GM10266 (cell line): ENCODE data around the gene IL2RA.
"Not testable (repeated sequence)": the region's sequence is repeated elsewhere in the genome, so short reads cannot be mapped to it uniquely, and the experiment has no call there.

Experiments used
- DNase-seq: peaks from one replicate; pipeline ENCODE4 v3.0.0; 2012; ENCODE audit errors: extremely low spot score
- TF ChIP-seq, protein P1 (sequence below): IDR thresholded peaks from 2 replicates; pipeline ENCODE4 v1.5.1; 2012; ENCODE audit warnings: mild to moderate bottlenecking, low read depth; ENCODE audit not compliant: control insufficient read depth, insufficient read depth; ENCODE audit errors: missing control alignments

Gene IL2RA

GRCh38 chr10:5965266-5965665, 96.9 kb downstream of the IL2RA start:
- TF ChIP-seq, protein P1, sequence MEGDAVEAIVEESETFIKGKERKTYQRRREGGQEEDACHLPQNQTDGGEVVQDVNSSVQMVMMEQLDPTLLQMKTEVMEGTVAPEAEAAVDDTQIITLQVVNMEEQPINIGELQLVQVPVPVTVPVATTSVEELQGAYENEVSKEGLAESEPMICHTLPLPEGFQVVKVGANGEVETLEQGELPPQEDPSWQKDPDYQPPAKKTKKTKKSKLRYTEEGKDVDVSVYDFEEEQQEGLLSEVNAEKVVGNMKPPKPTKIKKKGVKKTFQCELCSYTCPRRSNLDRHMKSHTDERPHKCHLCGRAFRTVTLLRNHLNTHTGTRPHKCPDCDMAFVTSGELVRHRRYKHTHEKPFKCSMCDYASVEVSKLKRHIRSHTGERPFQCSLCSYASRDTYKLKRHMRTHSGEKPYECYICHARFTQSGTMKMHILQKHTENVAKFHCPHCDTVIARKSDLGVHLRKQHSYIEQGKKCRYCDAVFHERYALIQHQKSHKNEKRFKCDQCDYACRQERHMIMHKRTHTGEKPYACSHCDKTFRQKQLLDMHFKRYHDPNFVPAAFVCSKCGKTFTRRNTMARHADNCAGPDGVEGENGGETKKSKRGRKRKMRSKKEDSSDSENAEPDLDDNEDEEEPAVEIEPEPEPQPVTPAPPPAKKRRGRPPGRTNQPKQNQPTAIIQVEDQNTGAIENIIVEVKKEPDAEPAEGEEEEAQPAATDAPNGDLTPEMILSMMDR: no peak
- DNase-seq: no peak

GRCh38 chr10:5964736-5965135, 97.4 kb downstream of the IL2RA start:
- DNase-seq: no peak

GRCh38 chr10:5963591-5963990, 98.6 kb downstream of the IL2RA start:
- TF ChIP-seq, protein P1: no peak
- no peak for DNase-seq

More at GRCh38 chr10:5964736-5965135, 97.4 kb downstream of the IL2RA start:
- TF ChIP-seq, protein P1: no peak

DNA sequence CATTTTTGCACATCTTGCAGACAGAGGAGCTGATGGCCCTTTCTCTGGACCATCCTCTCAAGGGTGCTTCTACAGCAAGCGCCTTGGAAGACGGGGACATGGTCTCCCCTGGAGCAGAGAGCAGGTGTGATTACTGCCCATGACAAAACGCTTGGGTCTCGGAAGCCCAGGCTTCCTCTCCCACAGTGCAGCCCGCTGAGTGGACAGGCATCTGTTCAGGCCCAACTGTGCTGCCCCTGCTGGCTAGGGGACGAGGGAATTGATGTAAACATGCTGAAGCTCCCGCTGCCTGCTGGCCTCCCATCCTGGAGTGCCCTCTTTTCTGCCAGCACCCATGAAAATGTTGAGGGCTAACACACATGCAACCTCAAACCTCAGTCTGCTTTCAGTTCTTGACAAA, 99.1 kb downstream of the IL2RA start:
- TF ChIP-seq, protein P1: no peak
- DNase-seq: no peak

DNA sequence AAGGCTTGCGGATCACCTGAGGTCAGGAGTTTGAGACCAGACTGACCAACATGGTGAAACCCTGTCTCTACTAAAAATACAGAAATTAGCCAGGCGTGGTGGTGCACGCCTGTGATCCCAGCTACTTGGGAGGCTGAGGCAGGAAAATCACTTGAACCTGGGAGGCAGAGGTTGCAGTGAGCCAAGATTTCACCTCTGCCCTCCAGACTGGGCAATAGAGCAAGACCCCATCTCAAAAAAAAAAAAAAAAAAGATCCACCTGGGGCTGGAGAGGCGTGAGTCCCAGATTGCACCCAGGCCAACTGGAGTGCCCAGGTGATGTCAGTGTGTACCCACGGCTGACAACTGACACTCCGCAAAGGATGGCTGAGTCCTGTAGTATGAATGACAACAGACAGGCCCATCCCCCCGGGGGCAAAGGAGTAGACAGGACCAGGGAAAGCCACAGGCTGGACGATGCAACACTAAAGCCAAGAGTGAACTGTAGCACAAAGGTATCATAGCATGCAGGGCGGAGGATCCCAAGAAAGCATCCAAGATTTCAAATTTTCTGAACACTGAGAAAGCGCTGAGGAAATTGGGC, 99.7 kb downstream of the IL2RA start:
- DNase-seq: not testable (repeated sequence)

GRCh38 chr10:5961405-5962100, 100.6 kb downstream of the IL2RA start:
- TF ChIP-seq, protein P1: no peak
- no peak for DNase-seq

- DNase-seq: not testable (repeated sequence)
Measured at GRCh38 chr10:5960973-5961275, 101.2 kb downstream of the IL2RA start.
